SK-N-SH treated with all-trans-retinoic acid at 6 μM for 48 hours (cell line): ENCODE results near the gene PTPRT.

Experiments used
- RARB ChIP-seq: fragments of 250-450 bp; sonication (Bioruptor Pico); IDR thresholded peaks from 2 replicates; pipeline ENCODE4 v1.8.0; 2021; ENCODE audit warnings: mild to moderate bottlenecking, moderate library complexity
- ZFP30 ChIP-seq: fragments of 450-650 bp; formaldehyde crosslinking; IDR thresholded peaks from 2 replicates; pipeline ENCODE4 v1.5.0; 2022; ENCODE audit warnings: mild to moderate bottlenecking, moderate library complexity
- ZNF565 ChIP-seq: fragments of 450-650 bp; formaldehyde crosslinking; conservative IDR thresholded peaks from 2 replicates; pipeline ENCODE4 v1.5.0; 2020; ENCODE audit warnings: low read depth, mild to moderate bottlenecking, moderate library complexity
- ZNF8 ChIP-seq: fragments of 450-650 bp; formaldehyde crosslinking; IDR thresholded peaks from 2 replicates; pipeline ENCODE4 v1.5.0; 2020; ENCODE audit warnings: mild to moderate bottlenecking, moderate library complexity
- TF ChIP-seq, protein P1 (sequence below): fragments of 250-450 bp; sonication (Bioruptor Pico); IDR thresholded peaks from 2 replicates; pipeline ENCODE4 v1.8.0; 2020; ENCODE audit warnings: mild to moderate bottlenecking, moderate library complexity, borderline replicate concordance

DNA sequence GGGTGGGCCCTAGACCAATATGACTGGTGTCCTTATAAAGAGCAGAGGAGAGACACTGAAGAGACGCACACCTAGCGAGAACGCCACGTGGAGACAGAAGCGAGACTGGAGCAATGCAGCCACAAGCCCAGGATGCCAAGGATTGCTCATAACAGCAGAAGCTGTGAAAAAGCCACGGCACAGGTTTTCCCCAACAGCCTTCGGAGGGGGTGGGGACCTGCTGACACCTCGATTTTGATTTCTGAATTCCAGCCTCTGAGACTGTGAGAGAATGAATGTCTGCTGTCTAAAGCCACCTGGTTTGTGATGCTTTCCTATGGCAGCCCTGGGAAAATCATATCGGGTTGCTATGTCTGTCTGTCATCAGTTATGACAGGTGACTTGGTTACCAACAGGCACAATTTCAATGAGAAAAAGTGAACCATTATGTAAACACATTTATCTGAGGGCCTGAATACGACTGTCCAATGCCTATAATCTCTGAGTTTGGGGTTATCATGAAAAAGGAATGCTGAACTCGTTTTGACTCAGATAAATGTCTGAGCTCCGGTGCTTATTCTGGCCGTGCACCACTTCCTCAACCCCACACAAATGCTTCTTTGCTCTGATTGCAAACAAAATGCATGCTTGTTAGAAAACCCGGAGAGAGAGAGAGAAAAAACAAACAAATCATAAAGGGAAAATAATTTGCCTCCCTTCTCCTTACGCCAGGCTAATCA lies 769.7 kb downstream of the PTPRT start:
- TF ChIP-seq RARB (CRISPR knock-in tag) (no peak), ZNF8 (no peak), ZNF565 (no peak), ZFP30 (CRISPR knock-in tag) (no peak)
- TF ChIP-seq, protein P1, sequence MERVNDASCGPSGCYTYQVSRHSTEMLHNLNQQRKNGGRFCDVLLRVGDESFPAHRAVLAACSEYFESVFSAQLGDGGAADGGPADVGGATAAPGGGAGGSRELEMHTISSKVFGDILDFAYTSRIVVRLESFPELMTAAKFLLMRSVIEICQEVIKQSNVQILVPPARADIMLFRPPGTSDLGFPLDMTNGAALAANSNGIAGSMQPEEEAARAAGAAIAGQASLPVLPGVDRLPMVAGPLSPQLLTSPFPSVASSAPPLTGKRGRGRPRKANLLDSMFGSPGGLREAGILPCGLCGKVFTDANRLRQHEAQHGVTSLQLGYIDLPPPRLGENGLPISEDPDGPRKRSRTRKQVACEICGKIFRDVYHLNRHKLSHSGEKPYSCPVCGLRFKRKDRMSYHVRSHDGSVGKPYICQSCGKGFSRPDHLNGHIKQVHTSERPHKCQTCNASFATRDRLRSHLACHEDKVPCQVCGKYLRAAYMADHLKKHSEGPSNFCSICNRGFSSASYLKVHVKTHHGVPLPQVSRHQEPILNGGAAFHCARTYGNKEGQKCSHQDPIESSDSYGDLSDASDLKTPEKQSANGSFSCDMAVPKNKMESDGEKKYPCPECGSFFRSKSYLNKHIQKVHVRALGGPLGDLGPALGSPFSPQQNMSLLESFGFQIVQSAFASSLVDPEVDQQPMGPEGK (CRISPR knock-in tag) = no peak
